GM06990 (cell line): Measurements from ENCODE around the gene CTAGE1.

ENCODE experiments used
- DNase-seq: peaks from one replicate; pipeline ENCODE4 v3.0.0-alpha.2; 2011; ENCODE audit not compliant: insufficient read length; ENCODE audit errors: extremely low read depth
- H3K27me3 ChIP-seq: replicated peaks from 2 replicates; pipeline ENCODE4 v1.6.0; 2011; ENCODE audit warnings: low read length; ENCODE audit not compliant: control insufficient read depth, insufficient read depth
- H3K36me3 ChIP-seq: 2 replicates; pipeline ENCODE4 v1.5.1; 2011; ENCODE audit warnings: low read length; ENCODE audit not compliant: control insufficient read depth, insufficient read depth
- H3K4me3 ChIP-seq: replicated peaks from 2 replicates; pipeline ENCODE4 v1.5.1; 2011; ENCODE audit warnings: low read depth, mild to moderate bottlenecking, control low read depth, low read length
- TF ChIP-seq, protein P1 (sequence below): IDR thresholded peaks from 2 replicates; pipeline ENCODE4 v1.5.1; 2011; ENCODE audit warnings: low read length, control low read depth, mild to moderate bottlenecking, inconsistent platforms; ENCODE audit not compliant: insufficient read depth, poor library complexity, severe bottlenecking

CTAGE1 gene

DNA sequence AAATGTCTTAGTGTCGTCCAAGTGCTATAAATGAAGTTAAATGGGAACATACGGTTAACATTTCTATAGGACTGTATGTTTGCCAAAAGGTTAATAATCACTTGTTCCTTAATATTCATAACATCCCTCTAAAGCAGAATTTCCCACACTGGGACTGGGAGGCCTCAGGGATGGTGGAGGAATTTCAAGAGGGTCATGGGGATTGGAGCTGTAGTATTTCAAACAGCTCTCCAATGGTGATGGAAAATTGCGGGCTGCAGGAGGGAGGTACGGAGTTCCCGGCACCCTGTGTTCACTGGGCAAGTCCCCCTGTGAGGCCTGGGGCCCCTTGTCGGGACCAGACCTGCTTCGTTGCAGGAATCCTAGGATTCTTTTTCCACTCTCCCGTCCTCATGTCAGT is 39.8 kb upstream of the CTAGE1 start:
- DNase-seq = no peak
- TF ChIP-seq, protein P1, sequence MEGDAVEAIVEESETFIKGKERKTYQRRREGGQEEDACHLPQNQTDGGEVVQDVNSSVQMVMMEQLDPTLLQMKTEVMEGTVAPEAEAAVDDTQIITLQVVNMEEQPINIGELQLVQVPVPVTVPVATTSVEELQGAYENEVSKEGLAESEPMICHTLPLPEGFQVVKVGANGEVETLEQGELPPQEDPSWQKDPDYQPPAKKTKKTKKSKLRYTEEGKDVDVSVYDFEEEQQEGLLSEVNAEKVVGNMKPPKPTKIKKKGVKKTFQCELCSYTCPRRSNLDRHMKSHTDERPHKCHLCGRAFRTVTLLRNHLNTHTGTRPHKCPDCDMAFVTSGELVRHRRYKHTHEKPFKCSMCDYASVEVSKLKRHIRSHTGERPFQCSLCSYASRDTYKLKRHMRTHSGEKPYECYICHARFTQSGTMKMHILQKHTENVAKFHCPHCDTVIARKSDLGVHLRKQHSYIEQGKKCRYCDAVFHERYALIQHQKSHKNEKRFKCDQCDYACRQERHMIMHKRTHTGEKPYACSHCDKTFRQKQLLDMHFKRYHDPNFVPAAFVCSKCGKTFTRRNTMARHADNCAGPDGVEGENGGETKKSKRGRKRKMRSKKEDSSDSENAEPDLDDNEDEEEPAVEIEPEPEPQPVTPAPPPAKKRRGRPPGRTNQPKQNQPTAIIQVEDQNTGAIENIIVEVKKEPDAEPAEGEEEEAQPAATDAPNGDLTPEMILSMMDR = no peak
- H3K27me3 ChIP-seq = no peaks in the 10 kb centered on the region; the same call in 1 of the 2 replicates
- no peaks in the 10 kb centered on the region for H3K36me3 ChIP-seq
- H3K4me3 ChIP-seq = no peak overlapping the region

GRCh38 chr18:22456547-22456946 is 38.8 kb upstream of the CTAGE1 start:
- H3K4me3 ChIP-seq = no peak overlapping the region
- no peaks in the 10 kb centered on the region; the same call in 1 of the 2 replicates for H3K27me3 ChIP-seq
- H3K36me3 ChIP-seq = no peaks in the 10 kb centered on the region
- DNase-seq = no peak
- TF ChIP-seq, protein P1 = no peak

DNA sequence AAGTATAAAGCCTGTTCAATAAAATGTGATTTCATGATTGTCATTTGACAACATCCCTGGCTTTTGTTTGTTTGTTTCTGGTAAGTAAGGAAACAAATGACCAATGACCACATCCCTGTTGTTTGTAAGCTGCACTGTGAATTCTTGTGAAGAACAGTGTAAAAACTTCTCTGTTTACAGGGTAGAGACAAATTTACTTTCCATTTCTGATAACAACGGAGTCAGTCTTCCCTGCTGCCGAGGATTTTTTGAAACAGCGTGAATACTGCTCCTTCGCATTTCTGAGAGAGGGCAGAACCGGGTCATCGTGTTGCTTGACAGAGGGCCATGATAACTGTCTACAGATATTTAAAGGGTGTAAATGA is 38.4 kb upstream of the CTAGE1 start:
- TF ChIP-seq, protein P1 = no peak
- Histone ChIP-seq H3K27me3 (no peaks in the 10 kb centered on the region; the same call in 1 of the 2 replicates), H3K36me3 (no peaks in the 10 kb centered on the region), H3K4me3 (no peak overlapping the region)
- no peak for DNase-seq

DNA sequence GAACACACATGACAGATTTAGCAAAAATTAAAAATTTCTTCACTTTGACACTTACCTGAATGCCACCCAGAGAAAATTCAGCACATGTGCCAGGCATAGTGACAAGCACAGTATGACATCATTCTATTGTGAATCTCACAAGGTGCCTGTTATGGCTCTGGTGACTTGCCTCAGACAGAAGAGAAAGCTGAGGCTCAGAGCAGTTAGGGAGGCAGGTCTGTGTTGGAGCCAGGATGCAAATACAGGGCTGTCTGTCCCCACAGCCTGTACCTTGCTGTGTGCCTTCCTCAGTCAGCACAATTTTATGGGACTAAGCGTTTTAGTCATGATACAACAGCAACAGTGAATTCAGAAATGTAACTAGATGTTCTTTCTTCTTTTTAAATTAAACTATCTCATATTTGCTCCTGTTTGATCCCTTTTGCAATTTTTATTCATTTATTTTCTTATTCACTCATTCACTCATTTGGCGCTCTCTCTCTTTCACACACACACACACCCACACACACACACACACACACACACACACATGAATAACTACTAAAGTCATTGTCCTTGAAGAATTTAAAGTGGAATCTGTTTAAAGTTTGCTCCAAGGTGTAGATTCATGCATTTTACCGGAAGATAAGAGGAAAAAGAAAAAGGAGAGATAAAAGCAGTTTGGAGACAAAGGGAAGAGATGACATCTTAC is 37.9 kb upstream of the CTAGE1 start:
- DNase-seq = no peak
- H3K4me3 ChIP-seq = no peak overlapping the region
- H3K36me3 ChIP-seq = no peaks in the 10 kb centered on the region
- TF ChIP-seq, protein P1 = no peak
- no peaks in the 10 kb centered on the region; the same call in 1 of the 2 replicates for H3K27me3 ChIP-seq

GRCh38 chr18:22453315-22453714 is 35.6 kb upstream of the CTAGE1 start:
- TF ChIP-seq, protein P1 = no peak
- no peaks in the 10 kb centered on the region; the same call in 1 of the 2 replicates for H3K27me3 ChIP-seq
- no peak overlapping the region for H3K4me3 ChIP-seq
- H3K36me3 ChIP-seq = no peaks in the 10 kb centered on the region
- no peak for DNase-seq
